NCI-H2171 treated with DMSO at 0.1 percent for 48 hours (cell line): Measurements from ENCODE around the gene BGLAP.

Experiments
- DNase-seq: peaks from one replicate; lab custom pipeline; 2025; lab: John Stamatoyannopoulos, UW

BGLAP gene

GRCh38 chr1:156226782-156227181 lies 15.2 kb upstream of the BGLAP start:
- no peak for DNase-seq

- DNase-seq = no peak
These were observed 13.5 kb upstream of the BGLAP start for GRCh38 chr1:156228501-156228900.

GRCh38 chr1:156229809-156230472 lies 12.0 kb upstream of the BGLAP start:
- no peak for DNase-seq

- no peak for DNase-seq
These were observed 11.5 kb upstream of the BGLAP start for GRCh38 chr1:156230473-156230837.

GRCh38 chr1:156232201-156232894 lies 9.6 kb upstream of the BGLAP start:
- DNase-seq = peak; percentile 92

- DNase-seq = no peak
These were observed 8.4 kb upstream of the BGLAP start for GRCh38 chr1:156233426-156234127.

- peak; percentile 17 for DNase-seq
These were observed 5.8 kb upstream of the BGLAP start for GRCh38 chr1:156236164-156236563.

GRCh38 chr1:156238248-156238647 lies 3.7 kb upstream of the BGLAP start:
- no peak for DNase-seq

- DNase-seq = no peak
These were observed 623 bp upstream of the BGLAP start for GRCh38 chr1:156241311-156241811.

GRCh38 chr1:156242738-156243137 lies 754 bp downstream of the BGLAP start:
- DNase-seq = no peak

GRCh38 chr1:156244126-156244525 lies 2.1 kb downstream of the BGLAP start:
- DNase-seq = no peak

GRCh38 chr1:156244712-156245111 lies 2.7 kb downstream of the BGLAP start:
- DNase-seq = no peak

- DNase-seq = peak; percentile 14
These were observed 3.7 kb downstream of the BGLAP start for GRCh38 chr1:156245451-156246232.

GRCh38 chr1:156246241-156246780 lies 4.3 kb downstream of the BGLAP start:
- no peak for DNase-seq

GRCh38 chr1:156246781-156247459 lies 4.9 kb downstream of the BGLAP start:
- peak; percentile 15 for DNase-seq

GRCh38 chr1:156247460-156248322 lies 5.7 kb downstream of the BGLAP start, which contains the start of gene PAQR6:
TSS of gene PAQR6 (minus strand) at chr1:156248056. CDS start at chr1:156246731, 1,325 bp downstream.
- DNase-seq = no peak

GRCh38 chr1:156248323-156248683 lies 6.3 kb downstream of the BGLAP start:
- DNase-seq = no peak

- no peak for DNase-seq
These were observed 7.6 kb downstream of the BGLAP start for GRCh38 chr1:156249593-156249992.

GRCh38 chr1:156251527-156251926 lies 9.5 kb downstream of the BGLAP start:
- peak; percentile 53 for DNase-seq

- DNase-seq = no peak
These were observed 11.7 kb downstream of the BGLAP start for GRCh38 chr1:156253634-156254033.
